OCI-LY7 (cell line): Measurements from ENCODE around the gene CYP39A1.

Experiments used
- EZH2phosphoT487 ChIP-seq: fragments of 200-600 bp; sonication (generic); IDR thresholded peaks from 2 replicates; pipeline ENCODE4 v1.6.1; 2018; ENCODE audit warnings: low read depth, borderline replicate concordance, mild to moderate bottlenecking, mixed run types, antibody characterized with exemption, low read length, moderate library complexity, mixed read lengths
- TF ChIP-seq, protein P1 (sequence below): fragments of 200-600 bp; sonication (generic); conservative IDR thresholded peaks from 2 replicates; pipeline ENCODE4 v1.5.1; 2014; ENCODE audit warnings: mild to moderate bottlenecking, antibody characterized with exemption, low read length, moderate library complexity, mixed read lengths

DNA sequence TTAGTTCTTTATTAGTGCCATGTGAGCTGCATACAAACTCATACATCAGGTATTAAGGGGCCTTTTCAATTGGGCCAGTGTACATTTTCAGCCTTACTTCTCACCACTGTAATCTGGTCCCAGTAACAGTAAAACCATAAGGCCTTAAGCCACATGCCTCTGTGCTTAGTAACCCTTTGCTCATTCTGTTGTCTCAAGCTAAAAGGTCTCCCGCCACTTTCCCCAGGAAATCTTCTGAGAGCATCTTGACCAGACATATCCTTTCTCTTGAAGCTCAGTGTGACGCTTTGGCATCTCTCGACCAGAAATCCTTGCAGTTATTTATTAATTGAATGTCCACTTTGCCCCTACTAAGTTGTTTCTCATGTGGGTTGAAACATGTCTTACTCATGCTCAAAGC is 68.0 kb downstream of the CYP39A1 start:
- TF ChIP-seq, protein P1, sequence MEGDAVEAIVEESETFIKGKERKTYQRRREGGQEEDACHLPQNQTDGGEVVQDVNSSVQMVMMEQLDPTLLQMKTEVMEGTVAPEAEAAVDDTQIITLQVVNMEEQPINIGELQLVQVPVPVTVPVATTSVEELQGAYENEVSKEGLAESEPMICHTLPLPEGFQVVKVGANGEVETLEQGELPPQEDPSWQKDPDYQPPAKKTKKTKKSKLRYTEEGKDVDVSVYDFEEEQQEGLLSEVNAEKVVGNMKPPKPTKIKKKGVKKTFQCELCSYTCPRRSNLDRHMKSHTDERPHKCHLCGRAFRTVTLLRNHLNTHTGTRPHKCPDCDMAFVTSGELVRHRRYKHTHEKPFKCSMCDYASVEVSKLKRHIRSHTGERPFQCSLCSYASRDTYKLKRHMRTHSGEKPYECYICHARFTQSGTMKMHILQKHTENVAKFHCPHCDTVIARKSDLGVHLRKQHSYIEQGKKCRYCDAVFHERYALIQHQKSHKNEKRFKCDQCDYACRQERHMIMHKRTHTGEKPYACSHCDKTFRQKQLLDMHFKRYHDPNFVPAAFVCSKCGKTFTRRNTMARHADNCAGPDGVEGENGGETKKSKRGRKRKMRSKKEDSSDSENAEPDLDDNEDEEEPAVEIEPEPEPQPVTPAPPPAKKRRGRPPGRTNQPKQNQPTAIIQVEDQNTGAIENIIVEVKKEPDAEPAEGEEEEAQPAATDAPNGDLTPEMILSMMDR, result no peak
- no peak for TF ChIP-seq EZH2phosphoT487
